A204.1 (cell line): Measurements from ENCODE around the gene SLC1A7.

Experiments used
- FAIRE-seq: peaks from 2 replicates; lab custom pipeline; 2012; peaks lifted over from hg19 to GRCh38; lab: Jason Lieb, UNC

SLC1A7 gene

GRCh38 chr1:53115403-53116306 is 26.8 kb downstream of the SLC1A7 start:
- FAIRE-seq = no peak

- FAIRE-seq = no peak
Observed at GRCh38 chr1:53114581-53115400, 27.6 kb downstream of the SLC1A7 start.

- no peak for FAIRE-seq
Observed at GRCh38 chr1:53114090-53114489, 28.3 kb downstream of the SLC1A7 start.

- FAIRE-seq = no peak
Observed at GRCh38 chr1:53112861-53113260, 29.6 kb downstream of the SLC1A7 start.

- no peak for FAIRE-seq
Observed at GRCh38 chr1:53112271-53112774, 30.1 kb downstream of the SLC1A7 start.

- FAIRE-seq = no peak
Observed at GRCh38 chr1:53111693-53112092, 30.7 kb downstream of the SLC1A7 start.

GRCh38 chr1:53111073-53111556 is 31.3 kb downstream of the SLC1A7 start:
- FAIRE-seq = no peak

- no peak for FAIRE-seq
Observed at GRCh38 chr1:53110370-53111072, 31.9 kb downstream of the SLC1A7 start.

GRCh38 chr1:53108646-53109580 is 33.5 kb downstream of the SLC1A7 start:
- no peak for FAIRE-seq

- no peak for FAIRE-seq
Observed at GRCh38 chr1:53107570-53108322, 34.7 kb downstream of the SLC1A7 start.

- no peak for FAIRE-seq
Observed at GRCh38 chr1:53107090-53107489, 35.3 kb downstream of the SLC1A7 start.

- no peak for FAIRE-seq
Observed at GRCh38 chr1:53104289-53104913, 38.0 kb downstream of the SLC1A7 start.

- FAIRE-seq = no peak
Observed at GRCh38 chr1:53094533-53094919, 47.9 kb downstream of the SLC1A7 start.

- FAIRE-seq = no peak
Observed at GRCh38 chr1:53093778-53094532, 48.5 kb downstream of the SLC1A7 start.

- FAIRE-seq = no peak
Observed at GRCh38 chr1:53093451-53093754, 49.0 kb downstream of the SLC1A7 start.

- FAIRE-seq = no peak
Observed at GRCh38 chr1:53092659-53093450, 49.6 kb downstream of the SLC1A7 start.

GRCh38 chr1:53091841-53092645 is 50.4 kb downstream of the SLC1A7 start:
- FAIRE-seq = no peak
